CD14-positive monocyte (primary cell): ENCODE measurements around the gene OR2T34. TPM values are rescaled to one million over a fixed set of nuclear protein-coding genes. Genes with fewer than 3 reads are reported as not detected.

ENCODE experiments used
- DNase-seq, 3 donors: peaks; one replicate each; pipeline ENCODE4 v3.0.0-alpha.2; 2011 to 2022
- H2AFZ ChIP-seq: 2 replicates; pipeline ENCODE4 v1.6.0; 2012; ENCODE audit warnings: mild to moderate bottlenecking, low read depth, low read length, inconsistent platforms; ENCODE audit not compliant: insufficient read depth, poor library complexity, severe bottlenecking
- H3K27ac ChIP-seq, 2 donors: 1 replicate in 1 of 2; 2 replicates in 1 of 2; pipeline ENCODE4 v1.5.1; 2012 to 2013; ENCODE audit warnings: low read length in 2 of 2, control low read depth in 1 of 2, inconsistent platforms in 1 of 2, low read depth in 1 of 2, mild to moderate bottlenecking in 1 of 2
- H3K27me3 ChIP-seq, 2 donors: one replicate each; pipeline versions ENCODE4 v1.6.0 to v1.6.1; 2011 to 2013; ENCODE audit warnings: low read length in 2 of 2; ENCODE audit not compliant: control insufficient read depth in 2 of 2, insufficient read depth in 2 of 2
- H3K36me3 ChIP-seq, 2 donors: replicated peaks in 1 of 2; 1 replicate in 1 of 2; 2 replicates in 1 of 2; pipeline versions ENCODE4 v1.5.1 to v1.6.1; 2012 to 2013; ENCODE audit warnings: low read length in 2 of 2, control low read depth in 1 of 2, inconsistent platforms in 1 of 2, mild to moderate bottlenecking in 1 of 2; ENCODE audit not compliant: insufficient read depth in 2 of 2, control insufficient read depth in 1 of 2
- H3K4me1 ChIP-seq, 2 donors: 1 replicate in 1 of 2; 2 replicates in 1 of 2; pipeline versions ENCODE4 v1.5.1 to v1.6.1; 2012 to 2013; ENCODE audit warnings: low read length in 2 of 2, control low read depth in 1 of 2, inconsistent platforms in 1 of 2, mild to moderate bottlenecking in 1 of 2, moderate library complexity in 1 of 2; ENCODE audit not compliant: insufficient read depth in 2 of 2, control insufficient read depth in 1 of 2
- H3K4me2 ChIP-seq: replicated peaks from 2 replicates; pipeline ENCODE3; 2012; ENCODE audit warnings: low read length, moderate library complexity, mild to moderate bottlenecking; ENCODE audit not compliant: poor library complexity, severe bottlenecking; ENCODE audit errors: extremely low read depth
- H3K4me3 ChIP-seq, 3 experiments: fragments of 200-600 bp in 1 of 3; sonication (generic) in 1 of 3; replicated peaks in 1 of 3; 1 replicate in 2 of 3; 2 replicates in 1 of 3; pipeline ENCODE4 v1.5.1; 2011 to 2013; ENCODE audit warnings: low read length in 3 of 3, mild to moderate bottlenecking in 3 of 3, control low read depth in 2 of 3, low read depth in 2 of 3, inconsistent platforms in 1 of 3, moderate library complexity in 1 of 3
- H3K79me2 ChIP-seq: 2 replicates; pipeline ENCODE4 v1.6.0; 2012; ENCODE audit warnings: mild to moderate bottlenecking, control low read depth, inconsistent platforms, low read length, moderate library complexity; ENCODE audit not compliant: insufficient read depth
- H3K9ac ChIP-seq: 2 replicates; pipeline ENCODE4 v1.6.0; 2017; ENCODE audit warnings: low read length, mild to moderate bottlenecking; ENCODE audit not compliant: insufficient read depth, poor library complexity, severe bottlenecking
- H3K9me3 ChIP-seq, 2 donors: replicated peaks in 1 of 2; 1 replicate in 1 of 2; 2 replicates in 1 of 2; pipeline versions ENCODE4 v1.5.1 to v1.6.1; 2012 to 2013; ENCODE audit warnings: low read length in 2 of 2, control low read depth in 1 of 2; ENCODE audit not compliant: control insufficient read depth in 1 of 2, insufficient read depth in 1 of 2
- H4K20me1 ChIP-seq: 2 replicates; pipeline ENCODE4 v1.6.0; 2012; ENCODE audit warnings: mild to moderate bottlenecking, low read length, control low read depth, moderate library complexity; ENCODE audit not compliant: insufficient read depth
- H3K27ac Mint-ChIP-seq, 7 donors: one replicate each; pipeline ENCODE4 v1.8.0; 2020; ENCODE audit warnings: mild to moderate bottlenecking in 7 of 7, mixed read lengths in 7 of 7, moderate library complexity in 6 of 7, inconsistent platforms in 2 of 7
- H3K27me3 Mint-ChIP-seq, 3 donors: one replicate each; pipeline ENCODE4 v1.8.0; 2021 to 2022; ENCODE audit warnings: low read depth in 3 of 3, mild to moderate bottlenecking in 3 of 3, mixed read lengths in 3 of 3, moderate library complexity in 3 of 3, inconsistent platforms in 1 of 3
- H3K36me3 Mint-ChIP-seq, 2 donors: one replicate each; pipeline ENCODE4 v1.8.0; 2020; ENCODE audit warnings: mixed read lengths in 2 of 2, inconsistent platforms in 1 of 2, mild to moderate bottlenecking in 1 of 2
- H3K4me1 Mint-ChIP-seq: one replicate; pipeline ENCODE4 v1.8.0; 2020; ENCODE audit warnings: mild to moderate bottlenecking, mixed read lengths
- H3K4me3 Mint-ChIP-seq, 2 donors: one replicate each; pipeline ENCODE4 v1.8.0; 2020; ENCODE audit warnings: mild to moderate bottlenecking in 2 of 2, mixed read lengths in 2 of 2, moderate library complexity in 1 of 2
- H3K9me3 Mint-ChIP-seq, 7 donors: one replicate each; pipeline ENCODE4 v1.8.0; 2020 to 2022; ENCODE audit warnings: mixed read lengths in 7 of 7, mild to moderate bottlenecking in 6 of 7, moderate library complexity in 6 of 7, inconsistent platforms in 2 of 7
- WGBS: methylation state at CpG from one replicate; pipeline ENCODE4 v1.1.5; 2013; ENCODE audit warnings: missing lambda C conversion rate; ENCODE audit not compliant: insufficient coverage; 5-methylcytosine and 5-hydroxymethylcytosine counted together
- intact Hi-C, 2 donors: fragments of 100-400 bp; cut with micrococcal nuclease; formaldehyde crosslinking; loops; one replicate each; pipeline versions ENCODE4 v1.15.0 to v1.15.1; 2023
- polyA plus RNA-seq, 3 donors: library from polyadenylated mRNA; depleted of rRNA in 1 of 3; unstranded in 2 of 3; stranded (reverse) in 1 of 3; fragments of 300-500 nt in 2 of 3; fragments of >200 nt in 1 of 3; fragmentation: Illumina TruSeq in 2 of 3; gene quantifications; 1 replicate in 2 of 3; 2 replicates in 1 of 3; pipeline ENCODE4 v1.2.3, GENCODE V29; 2012 to 2021
- TF ChIP-seq, protein P1 (sequence below): fragments of 200-600 bp; IDR thresholded peaks from one replicate; pipeline ENCODE4 v1.8.0; 2022; ENCODE audit warnings: antibody characterized with exemption, mild to moderate bottlenecking

The OR2T34 gene
- polyA plus RNA-seq, 3 donors = not detected

DNA sequence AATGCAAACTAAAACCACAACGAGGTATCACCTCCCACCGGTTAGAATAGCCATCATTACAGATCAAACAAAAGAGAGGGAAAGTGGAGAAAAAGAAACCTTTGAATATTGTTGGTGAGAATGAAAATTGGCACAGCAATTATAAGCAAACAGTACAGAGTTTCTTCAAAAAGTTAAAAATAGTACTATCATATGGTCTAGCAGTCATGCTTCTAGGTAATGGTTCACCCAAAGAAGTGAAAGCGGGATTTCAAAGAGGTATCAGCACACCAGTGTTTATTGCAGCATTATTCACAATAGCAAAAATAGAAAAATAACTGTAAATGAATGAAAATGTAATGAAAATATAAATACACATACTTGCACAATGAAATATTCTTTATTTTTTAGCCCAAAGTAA is 14.8 kb upstream of the OR2T34 start:
- Histone ChIP-seq H4K20me1 (no peaks in the 10 kb centered on the region), H3K9ac (no peak overlapping the region), H3K27me3 (no peaks in the 10 kb centered on the region), H3K4me1 (no peaks in the 10 kb centered on the region), H3K36me3 (no peaks in the 10 kb centered on the region), H3K9me3 (no peaks in the 10 kb centered on the region), H3K4me3 (no peak overlapping the region), H2AFZ (no peak overlapping the region), H3K79me2 (no peaks in the 10 kb centered on the region), H3K27ac (no peak overlapping the region), H3K4me2 (no peak overlapping the region)
- Mint-ChIP-seq H3K36me3 (no peaks in the 10 kb centered on the region), H3K9me3 (peaks cover 0 to 3% (median 2%) of the 10 kb centered on the region in 7 donors), H3K27me3 (peaks cover 0 to 3% (median 0%) of the 10 kb centered on the region in 3 donors), H3K27ac (no peak overlapping the region), H3K4me1 (no peaks in the 10 kb centered on the region), H3K4me3 (no peak overlapping the region)
- TF ChIP-seq, protein P1, sequence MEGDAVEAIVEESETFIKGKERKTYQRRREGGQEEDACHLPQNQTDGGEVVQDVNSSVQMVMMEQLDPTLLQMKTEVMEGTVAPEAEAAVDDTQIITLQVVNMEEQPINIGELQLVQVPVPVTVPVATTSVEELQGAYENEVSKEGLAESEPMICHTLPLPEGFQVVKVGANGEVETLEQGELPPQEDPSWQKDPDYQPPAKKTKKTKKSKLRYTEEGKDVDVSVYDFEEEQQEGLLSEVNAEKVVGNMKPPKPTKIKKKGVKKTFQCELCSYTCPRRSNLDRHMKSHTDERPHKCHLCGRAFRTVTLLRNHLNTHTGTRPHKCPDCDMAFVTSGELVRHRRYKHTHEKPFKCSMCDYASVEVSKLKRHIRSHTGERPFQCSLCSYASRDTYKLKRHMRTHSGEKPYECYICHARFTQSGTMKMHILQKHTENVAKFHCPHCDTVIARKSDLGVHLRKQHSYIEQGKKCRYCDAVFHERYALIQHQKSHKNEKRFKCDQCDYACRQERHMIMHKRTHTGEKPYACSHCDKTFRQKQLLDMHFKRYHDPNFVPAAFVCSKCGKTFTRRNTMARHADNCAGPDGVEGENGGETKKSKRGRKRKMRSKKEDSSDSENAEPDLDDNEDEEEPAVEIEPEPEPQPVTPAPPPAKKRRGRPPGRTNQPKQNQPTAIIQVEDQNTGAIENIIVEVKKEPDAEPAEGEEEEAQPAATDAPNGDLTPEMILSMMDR = no peak
- WGBS = no CpG with 5 or more reads among the region's 3 CpGs
- intact Hi-C loops = no loop called here
- no peak for DNase-seq

DNA sequence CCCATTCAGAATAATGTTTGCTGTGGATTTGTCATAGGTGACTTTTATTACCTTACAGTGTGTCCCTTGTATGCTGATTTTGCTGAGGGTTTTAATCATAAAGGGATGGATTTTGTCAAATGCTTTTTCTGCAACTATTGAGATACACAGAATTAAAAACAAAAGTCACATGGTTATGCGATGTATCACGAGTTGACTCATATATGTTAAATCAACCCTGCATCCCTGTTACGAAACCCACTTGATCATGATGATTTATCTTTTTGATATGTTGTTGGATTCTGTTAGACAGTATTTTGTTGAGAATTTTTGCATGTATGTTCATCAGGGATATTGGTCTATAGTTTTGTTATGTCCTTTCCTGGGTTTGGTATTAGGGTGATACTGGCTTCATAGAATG is 10.7 kb upstream of the OR2T34 start:
- Mint-ChIP-seq H3K27ac (no peak overlapping the region), H3K4me3 (no peak overlapping the region), H3K27me3 (peaks cover 0 to 3% (median 0%) of the 10 kb centered on the region in 3 donors), H3K36me3 (no peaks in the 10 kb centered on the region), H3K4me1 (no peaks in the 10 kb centered on the region), H3K9me3 (peaks cover 0 to 3% (median 2%) of the 10 kb centered on the region in 7 donors)
- DNase-seq = no peak
- no peaks in the 10 kb centered on the region for H3K36me3 ChIP-seq
- no peak overlapping the region for H3K4me2 ChIP-seq
- intact Hi-C loops = no loop called here
- no peak overlapping the region for H3K27ac ChIP-seq
- TF ChIP-seq, protein P1 = no peak
- H3K4me3 ChIP-seq = no peak overlapping the region
- H3K27me3 ChIP-seq = no peaks in the 10 kb centered on the region
- no peaks in the 10 kb centered on the region for H3K4me1 ChIP-seq
- H4K20me1 ChIP-seq = no peaks in the 10 kb centered on the region
- no peaks in the 10 kb centered on the region for H3K9me3 ChIP-seq
- no peak overlapping the region for H2AFZ ChIP-seq
- H3K9ac ChIP-seq = no peak overlapping the region
- no CpG with 5 or more reads among the region's 3 CpGs for WGBS
- no peaks in the 10 kb centered on the region for H3K79me2 ChIP-seq
